DMS114 treated with DMSO at 0.1 percent for 48 hours (cell line): ENCODE results near the gene SLC22A1.
"Not testable (repeated sequence)": the region's sequence is repeated elsewhere in the genome, so short reads cannot be mapped to it uniquely, and the experiment has no call there.

ENCODE experiments used
- DNase-seq: peaks from one replicate; lab custom pipeline; 2025; ENCODE audit not compliant: unreplicated experiment; lab: John Stamatoyannopoulos, UW

SLC22A1 gene

DNA sequence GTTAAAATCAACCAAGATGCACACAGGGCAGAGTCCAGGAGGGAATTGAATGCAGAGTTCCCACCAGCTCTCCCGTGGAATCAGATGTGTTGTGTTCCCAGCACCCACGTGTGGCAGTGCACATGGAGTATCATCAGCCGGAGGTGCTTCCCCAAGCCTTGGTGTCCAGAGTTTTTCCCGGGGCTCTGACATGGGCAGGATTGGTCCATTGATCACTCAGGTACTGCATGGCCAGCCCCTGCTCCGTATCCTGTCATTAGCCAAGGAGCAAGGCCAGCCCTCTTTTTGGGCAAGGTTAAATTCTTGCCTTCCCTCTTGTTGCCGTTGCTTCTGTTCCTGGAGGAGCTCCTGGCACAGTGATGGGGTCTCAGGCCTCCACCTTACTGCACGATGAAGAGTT is 28.6 kb upstream of the SLC22A1 start:
- no peak for DNase-seq

DNA sequence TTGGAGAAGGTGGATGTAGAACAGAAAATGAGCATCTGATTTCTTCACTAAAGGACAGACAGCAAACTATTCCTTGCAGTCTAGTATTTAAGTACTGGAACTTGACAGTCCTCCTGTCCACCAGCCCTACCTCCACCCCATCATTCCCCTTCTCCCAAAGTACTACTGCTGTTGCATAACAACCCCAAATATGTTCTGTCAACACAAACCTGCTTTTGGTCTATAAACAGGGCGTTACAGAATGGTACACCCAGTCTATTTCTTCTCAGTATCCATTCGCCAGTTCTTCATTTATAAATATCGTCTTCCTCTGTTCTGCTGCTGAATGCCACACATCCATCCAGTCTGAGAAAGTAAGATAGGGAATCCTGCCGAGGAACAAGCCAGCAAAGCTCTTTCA is 27.7 kb upstream of the SLC22A1 start:
- no peak for DNase-seq

DNA sequence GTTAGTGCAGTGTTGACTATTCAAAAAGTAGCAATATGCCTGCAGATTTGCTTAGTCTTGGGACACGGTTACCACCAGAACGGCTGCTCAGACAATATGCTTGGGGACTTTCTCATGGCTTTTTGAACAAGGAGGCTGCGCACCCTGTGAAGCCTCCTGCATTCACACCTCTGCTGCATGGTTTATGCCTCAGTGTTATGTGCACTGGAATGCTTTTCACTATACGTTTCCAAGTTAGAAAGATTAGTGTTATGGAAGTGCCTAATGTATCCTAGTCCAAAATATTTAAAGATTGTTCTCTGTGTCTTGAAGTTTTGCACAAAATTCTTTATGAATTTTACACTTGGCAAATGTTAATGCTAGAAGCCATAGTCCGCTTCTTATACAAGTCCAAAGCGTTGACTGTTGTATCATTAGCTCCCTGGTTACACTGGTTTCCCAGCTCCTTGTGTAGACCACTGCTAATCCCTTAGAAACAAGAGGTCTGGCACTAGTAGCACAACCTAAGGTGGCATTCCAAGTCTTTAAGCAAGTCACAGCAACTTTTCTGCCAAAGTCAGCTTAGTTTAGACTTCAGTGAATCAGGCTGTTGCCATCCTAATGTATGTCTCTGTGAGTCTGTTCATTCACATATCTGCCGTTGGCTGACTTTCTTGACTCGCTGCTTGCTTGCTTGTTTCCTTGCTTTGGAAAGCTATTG is 26.3 kb upstream of the SLC22A1 start:
- no peak for DNase-seq

DNA sequence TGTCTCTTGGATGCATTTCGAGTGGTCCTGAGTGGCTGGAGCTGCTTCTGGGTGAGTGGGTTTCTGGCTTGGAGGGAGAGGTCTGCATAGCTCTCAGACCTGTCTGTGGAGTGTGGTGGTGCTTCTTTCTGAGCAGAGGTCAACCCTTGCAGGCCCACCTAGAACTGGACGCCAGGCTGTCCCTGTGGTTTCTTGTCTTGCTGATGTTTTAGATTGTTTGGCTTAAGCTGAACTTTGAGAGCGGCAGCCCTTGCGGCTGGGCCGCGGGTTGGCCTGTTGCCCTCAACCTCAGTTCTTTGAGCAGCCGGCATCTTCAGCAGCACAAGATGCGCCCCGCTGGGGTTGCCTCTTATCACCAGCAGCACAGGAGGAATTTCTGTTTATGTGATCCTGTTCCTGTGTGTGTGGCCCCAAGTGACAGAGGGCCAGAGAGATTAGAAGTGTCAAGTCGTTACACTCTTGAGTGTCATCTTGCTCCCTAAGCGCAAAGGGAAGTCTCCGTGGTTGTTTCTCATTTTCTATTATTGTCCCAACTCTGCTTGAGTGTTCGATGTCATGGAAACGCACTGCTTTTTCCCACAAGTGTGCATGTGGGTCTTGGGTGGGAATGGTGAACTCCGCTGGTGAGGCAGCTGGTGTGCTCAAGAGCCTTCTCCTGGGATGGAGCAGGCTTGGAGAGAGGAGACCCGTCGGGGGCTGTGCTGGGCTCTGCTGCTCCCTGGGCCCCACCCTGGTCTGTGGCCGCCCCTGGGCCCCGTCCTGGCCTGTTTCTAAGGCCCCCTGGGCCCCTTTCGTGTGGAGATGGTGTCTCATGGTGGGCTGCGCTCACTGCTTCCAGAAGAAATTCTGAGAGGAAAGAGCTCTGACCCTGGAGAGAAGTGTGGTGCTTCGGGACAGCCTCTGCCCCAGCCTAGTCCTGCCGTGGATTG is 20.1 kb upstream of the SLC22A1 start:
- DNase-seq, result no peak

DNA sequence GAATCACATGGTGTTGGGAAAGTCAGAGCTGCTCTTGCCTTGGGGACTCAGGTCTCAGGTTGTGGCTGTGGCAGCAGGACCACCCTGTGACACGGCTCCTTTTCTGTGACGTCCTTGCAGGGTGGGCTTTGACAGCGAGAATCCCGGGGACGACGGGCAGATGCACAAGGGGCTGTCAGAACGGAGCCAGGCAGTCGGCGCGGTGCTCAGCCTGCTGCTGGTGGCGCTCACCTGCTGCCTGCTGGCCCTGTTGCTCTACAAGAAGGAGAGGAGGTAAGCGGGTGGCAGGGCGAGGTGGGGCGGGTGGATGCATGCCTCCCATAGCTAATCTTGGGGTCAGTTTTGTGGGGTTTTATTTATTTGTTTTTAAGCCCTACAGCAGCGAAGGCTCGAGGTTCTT is 19.2 kb upstream of the SLC22A1 start:
- no peak for DNase-seq

DNA sequence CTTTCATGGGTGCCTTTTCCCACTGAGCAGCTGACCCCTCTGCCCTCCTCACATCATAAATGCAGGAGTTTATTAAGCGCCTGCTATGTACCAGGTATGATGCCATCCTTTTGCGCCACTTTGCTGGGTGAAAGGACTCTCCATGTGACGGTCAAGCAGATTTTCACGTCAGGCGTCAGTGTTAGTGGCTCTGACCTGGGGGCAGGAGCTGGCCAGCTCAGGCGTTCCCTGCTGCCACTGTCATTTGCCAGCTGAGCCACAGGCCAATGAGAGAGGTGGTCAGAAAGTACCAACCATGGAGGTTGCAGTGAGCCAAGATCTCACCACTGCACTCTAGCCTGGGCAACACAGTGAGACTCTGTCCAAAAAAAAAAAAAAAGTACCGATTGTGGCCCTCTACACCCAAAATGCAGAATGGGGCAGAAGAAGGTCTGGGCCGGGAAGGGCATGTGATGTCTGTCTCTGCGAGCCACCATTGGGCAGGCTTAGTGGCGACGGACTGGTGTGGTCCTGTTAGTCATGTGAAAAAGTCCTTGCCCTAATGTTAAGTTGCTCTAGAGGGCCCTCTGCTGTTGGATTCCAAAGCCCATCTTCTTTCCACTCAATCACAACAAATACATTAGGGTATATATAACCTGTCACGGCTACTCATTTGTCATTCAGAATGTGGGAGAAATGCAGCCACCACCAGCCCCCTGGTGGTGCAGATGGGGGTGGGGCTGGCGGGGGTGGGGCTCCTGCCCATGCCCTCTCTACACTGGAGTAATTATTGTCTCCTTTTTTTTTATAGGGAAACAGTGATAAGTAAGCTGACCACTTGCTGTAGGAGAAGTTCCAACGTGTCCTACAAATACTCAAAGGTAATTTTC is 18.4 kb upstream of the SLC22A1 start:
- DNase-seq, result no peak

DNA sequence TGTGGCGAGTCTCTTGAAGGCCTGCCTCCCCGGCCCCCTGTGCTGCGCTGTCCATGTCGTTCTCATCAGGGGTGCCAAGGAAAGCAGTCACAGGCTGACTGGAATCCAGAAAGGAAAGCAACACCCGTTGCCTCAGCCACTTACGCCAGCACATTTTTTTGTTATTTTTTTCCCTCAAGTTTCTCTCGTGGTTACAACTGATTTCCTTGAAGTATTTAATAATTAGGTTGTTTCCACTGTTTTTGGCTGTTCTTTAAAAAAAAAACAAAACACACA is 17.9 kb upstream of the SLC22A1 start:
- no peak for DNase-seq

DNA sequence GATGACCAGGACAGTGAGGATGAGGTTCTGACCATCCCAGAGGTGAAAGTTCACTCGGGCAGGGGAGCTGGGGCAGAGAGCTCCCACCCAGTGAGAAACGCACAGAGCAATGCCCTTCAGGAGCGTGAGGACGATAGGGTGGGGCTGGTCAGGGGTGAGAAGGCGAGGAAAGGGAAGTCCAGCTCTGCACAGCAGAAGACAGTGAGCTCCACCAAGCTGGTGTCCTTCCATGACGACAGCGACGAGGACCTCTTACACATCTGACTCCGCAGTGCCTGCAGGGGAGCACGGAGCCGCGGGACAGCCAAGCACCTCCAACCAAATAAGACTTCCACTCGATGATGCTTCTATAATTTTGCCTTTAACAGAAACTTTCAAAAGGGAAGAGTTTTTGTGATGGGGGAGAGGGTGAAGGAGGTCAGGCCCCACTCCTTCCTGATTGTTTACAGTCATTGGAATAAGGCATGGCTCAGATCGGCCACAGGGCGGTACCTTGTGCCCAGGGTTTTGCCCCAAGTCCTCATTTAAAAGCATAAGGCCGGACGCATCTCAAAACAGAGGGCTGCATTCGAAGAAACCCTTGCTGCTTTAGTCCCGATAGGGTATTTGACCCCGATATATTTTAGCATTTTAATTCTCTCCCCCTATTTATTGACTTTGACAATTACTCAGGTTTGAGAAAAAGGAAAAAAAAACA is 16.6 kb upstream of the SLC22A1 start:
- DNase-seq, result no peak

DNA sequence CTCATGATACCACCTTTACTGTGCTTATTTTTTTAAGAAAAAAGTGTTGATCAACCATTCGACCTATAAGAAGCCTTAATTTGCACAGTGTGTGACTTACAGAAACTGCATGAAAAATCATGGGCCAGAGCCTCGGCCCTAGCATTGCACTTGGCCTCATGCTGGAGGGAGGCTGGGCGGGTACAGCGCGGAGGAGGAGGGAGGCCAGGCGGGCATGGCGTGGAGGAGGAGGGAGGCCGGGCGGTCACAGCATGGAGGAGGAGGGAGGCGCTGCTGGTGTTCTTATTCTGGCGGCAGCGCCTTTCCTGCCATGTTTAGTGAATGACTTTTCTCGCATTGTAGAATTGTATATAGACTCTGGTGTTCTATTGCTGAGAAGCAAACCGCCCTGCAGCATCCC is 15.6 kb upstream of the SLC22A1 start:
- no peak for DNase-seq

DNA sequence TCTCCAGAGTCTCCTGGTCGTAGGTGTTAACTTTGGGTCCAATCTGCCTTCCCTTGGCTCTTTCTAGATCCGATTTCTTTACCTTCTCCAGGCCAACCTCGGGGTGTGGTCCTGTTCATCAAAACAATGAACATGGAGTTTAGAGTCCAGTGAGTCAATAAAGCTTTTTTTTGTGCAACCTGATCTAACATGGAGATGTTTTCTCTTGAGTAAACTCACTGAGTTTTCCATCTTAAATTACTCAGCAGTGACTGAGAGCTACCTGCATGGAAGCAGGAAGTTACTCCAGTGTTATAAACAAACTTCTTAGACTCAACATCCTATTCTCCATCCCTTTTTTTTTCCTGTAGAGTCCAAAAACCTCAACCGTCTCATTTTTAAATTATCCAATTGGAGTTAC is 14.9 kb upstream of the SLC22A1 start:
- DNase-seq, result no peak

DNA sequence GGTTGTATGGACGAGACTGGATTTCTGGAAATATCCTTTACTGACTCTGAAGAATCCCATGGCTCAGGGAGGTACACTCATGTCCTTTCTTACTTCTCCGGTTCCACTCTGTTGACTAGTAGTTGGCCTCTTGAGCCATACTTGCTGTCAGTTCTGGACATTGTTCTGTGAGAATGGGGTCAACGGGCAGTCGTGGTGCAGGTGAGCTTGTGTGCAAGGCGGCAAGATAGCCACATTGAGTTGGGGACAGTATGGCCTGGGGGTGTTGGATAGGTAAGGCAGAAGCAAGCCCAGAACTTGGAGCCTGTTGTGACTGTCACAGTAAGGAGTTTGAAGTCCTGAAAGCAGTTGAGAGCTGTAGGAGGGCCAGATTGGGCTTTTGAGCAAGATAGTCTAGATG is 13.5 kb upstream of the SLC22A1 start:
- DNase-seq, result no peak

DNA sequence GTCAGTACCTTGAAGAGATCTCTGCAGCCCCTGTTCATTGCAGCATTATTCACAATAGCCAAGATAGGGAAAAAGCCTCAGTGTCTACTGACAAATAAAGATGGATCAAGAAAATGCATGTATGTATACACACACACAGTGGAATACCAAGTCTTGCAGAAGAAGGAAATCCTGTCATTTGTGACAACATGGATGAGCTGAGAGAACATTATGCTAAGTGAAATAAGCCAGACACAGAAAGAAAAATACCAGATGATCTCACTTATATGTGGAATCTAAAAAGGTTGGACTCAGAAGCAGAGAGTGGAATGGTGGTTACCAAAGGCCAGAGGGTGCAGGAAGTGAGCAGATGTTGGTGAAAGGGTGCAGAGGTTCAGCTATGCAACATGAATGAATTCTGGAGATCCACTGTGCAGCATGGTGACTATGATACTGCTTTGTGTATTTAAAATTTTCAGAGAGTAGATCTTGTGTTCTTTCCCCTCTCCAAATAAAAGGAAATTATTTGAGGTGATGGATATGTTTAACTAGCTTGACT is 11.0 kb upstream of the SLC22A1 start:
- no peak for DNase-seq

DNA sequence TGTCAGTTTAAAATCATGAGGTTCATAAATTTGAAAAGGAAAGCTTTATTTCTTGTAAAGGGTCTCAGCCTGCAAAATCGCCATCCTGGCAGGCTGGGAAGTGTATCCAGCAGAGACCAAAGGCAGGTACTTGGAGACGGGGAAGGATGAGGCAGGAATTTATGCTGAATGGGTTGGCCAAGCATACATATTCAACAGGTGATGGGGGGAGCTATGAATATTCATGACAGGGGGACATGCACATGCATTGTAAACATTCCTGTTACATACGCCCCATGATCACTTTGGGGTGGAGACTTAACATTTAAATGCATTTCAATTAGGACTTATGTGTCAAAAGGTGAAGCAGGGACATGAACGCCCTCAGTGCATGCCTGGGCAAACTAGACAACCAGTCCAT is 9.8 kb upstream of the SLC22A1 start:
- no peak for DNase-seq

DNA sequence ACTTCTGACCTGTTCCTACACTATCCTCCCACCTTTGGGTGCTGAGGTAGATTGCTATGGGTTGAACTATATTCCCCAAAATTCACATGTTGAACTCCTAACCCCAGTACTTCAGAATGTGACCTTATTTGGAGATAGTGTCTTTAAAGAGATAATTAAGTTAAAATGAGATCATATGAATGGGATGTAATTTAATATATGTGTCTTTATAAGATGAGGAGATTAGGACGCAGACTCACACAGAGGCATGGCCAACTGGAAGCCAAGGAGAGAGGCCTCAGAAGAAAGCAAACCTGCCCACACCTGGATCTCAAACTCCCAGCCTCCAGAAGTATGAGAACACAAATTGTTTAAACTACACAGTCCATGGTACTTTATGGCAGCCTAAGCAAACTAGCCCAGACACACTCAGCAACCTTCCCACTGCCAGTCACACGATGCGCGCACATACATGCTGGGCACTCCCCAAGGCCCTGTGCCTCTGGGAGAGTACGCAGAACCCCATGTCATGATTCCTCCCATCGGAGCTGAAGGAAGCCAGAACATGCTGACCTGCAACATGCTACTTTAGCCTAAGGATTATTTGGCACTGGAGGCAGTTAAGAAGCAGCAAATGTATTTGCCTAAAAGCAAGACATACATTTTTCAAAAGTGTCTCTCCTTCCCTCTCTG is 8.9 kb upstream of the SLC22A1 start:
- DNase-seq, result no peak

DNA sequence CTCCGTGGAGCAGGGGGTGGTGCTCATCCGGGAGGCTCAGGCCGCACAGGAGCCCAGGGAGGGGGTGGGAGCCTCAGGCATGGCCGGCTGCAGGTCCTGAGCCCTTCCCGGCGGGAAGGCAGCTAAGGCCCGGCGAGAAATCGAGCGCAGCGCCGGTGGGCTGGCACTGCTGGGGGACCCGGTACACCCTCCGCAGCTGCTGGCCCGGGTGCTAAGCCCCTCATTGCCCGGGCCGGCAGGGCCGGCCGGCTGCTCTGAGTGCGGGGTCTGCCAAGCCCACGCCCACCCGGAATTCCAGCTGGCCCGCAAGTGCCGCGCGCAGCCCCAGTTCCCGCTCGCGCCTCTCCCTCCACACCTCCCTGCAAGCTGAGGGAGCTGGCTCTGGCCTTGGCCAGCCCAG is 7.1 kb upstream of the SLC22A1 start:
- DNase-seq, result not testable (repeated sequence)

DNA sequence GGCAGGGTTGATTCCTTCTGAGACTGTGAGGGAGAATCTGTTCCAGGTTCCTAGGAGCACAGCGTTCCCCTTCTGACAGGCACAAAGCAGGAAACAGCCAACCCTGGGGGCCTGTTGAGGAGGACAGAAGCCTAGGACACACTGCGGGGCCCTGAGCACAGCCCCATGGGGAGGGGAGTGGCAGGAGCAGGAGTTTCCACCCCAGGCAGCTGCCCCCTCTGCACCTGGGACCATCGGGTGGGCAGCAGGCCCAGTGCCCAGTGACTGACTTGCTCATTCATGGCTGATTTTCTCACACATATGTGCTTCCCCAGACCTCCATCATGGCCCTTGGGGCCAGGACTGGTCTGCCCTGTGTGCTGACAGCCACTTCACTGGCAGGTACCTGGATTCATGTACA is 6.2 kb upstream of the SLC22A1 start:
- DNase-seq, result no peak

DNA sequence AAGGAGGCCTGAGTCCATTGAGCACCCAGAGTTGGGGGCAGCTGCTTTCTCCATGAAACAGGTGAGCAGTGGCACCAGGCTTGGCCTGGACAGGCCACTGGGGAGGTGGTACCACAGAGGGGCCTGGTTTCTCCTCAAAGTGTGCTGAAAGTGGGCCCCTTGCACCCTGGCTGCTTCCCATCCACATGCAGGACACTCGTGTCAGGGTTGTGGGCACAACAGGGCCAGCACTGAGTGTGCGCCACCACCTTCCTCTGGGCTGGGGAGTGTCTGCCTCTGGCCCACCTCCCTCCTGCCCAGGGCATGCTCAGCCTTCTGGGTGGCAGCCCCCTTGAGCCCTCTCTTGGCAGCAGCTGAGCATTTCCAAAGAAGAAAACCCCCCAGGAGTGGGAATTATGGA is 5.2 kb upstream of the SLC22A1 start:
- DNase-seq, result no peak

DNA sequence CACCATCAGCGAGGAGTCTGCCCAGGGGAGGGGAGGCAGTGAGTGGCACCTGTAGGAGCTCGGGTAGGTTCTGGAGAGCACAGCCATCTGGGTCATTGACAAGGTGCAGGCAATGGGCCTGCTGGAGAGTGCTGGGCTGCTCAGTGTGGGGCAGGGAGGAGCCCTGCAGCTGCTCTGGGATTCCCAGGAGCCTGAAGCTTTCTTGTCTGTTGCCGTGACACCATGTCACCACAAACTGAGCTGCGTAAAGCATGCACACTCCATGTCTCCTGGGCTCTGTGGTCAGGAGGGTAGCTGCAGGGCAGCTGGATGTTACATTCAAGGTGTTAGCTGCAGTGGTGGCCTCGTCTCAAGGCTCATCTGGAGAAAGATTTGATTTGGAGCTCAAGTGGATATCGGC is 4.5 kb upstream of the SLC22A1 start:
- DNase-seq, result no peak

DNA sequence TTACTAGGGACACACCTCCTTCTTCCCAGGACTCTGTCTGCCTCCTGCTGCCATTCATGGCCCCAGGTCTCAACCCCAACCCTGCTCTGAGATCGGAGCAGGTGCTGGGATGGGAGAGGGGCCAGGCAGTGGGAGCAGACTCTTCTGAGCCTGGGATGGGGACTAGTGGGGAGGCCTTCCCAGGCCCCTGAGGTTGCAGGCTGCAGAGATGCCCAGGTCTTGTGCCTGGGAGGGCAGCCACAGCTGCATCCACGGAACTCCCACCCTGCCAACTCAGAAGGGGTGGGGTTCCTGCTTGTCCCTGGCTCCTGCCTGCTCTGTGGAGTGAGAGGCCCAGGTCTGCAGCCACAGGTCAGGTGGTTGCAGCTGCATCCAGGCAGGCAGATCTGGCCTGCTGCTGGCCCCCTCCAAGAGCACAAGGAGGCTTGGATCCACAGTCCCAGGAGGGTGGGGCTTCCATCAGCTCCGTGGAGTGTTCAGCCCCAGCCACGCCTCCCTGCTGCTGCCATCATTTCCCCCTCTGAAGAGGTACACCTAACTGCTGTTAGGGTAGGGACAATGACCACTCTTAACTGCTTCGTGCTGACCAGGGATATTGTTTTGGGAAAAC is 2.9 kb upstream of the SLC22A1 start:
- no peak for DNase-seq

DNA sequence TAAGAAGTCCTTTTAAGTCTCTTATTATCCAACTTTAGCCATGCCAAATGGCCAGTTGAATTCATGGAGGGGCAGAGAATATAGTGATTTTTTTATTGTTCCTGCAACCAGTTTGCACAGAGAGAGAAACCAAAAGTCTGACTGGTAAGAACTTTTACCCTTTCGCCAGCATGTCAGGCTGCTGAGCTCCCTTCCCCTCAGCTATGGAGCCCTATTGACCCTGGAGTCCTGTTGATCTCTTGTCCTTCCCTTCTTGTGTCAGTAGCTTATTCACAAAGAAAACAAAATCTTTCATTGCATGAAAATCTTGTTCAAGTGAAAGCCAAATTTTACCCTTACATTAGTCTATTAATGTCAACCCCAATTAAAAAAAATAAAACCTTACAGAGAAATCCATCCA is 1.5 kb upstream of the SLC22A1 start:
- no peak for DNase-seq
